GM19099 (cell line): ENCODE results near the gene ST6GALNAC3.

Source experiments
- POLR2A ChIP-seq: IDR thresholded peaks from 3 replicates; pipeline ENCODE4 v1.6.1; 2011; ENCODE audit warnings: low read depth; ENCODE audit not compliant: insufficient read length; ENCODE audit errors: extremely low read depth

Gene ST6GALNAC3

DNA sequence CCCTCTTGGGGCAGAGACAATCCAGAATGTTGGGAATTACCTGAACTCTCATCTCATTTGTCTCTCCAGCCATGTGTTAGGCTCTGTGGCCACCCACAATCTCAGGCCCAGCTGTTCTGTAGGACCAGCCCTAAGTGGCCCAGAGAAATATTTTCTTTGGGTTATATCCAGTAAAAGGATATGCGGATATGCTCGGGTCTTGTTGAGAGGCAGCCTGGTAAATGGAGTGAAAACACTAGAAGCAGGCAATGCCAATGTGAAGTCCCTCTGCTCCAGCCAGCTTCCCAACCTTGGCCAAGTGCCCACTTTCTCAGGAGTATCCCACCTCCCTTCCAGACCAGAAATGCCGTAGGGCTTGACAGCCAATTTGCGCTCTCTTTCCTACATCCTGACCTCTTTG, 192.2 kb downstream of the ST6GALNAC3 start:
- TF ChIP-seq POLR2A: no peak

DNA sequence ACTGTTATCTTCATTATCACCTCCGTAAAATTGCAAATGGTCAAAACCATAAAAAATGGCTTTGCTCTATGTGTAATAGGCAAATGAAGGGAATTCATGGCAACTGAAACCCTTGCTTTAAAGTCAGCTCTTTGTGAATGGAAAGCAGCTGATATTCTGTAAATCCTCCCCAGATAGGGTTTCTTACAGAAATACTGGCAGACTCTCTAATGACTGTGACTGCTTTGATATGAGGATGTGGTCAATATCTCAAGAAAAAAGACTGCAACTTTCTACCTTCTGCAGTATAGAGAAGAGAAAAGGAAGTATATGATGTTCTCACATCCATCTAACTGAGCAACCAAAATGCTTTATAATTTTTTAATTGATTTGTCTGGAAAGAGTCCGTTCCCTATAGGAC, 193.1 kb downstream of the ST6GALNAC3 start:
- TF ChIP-seq POLR2A: no peak

DNA sequence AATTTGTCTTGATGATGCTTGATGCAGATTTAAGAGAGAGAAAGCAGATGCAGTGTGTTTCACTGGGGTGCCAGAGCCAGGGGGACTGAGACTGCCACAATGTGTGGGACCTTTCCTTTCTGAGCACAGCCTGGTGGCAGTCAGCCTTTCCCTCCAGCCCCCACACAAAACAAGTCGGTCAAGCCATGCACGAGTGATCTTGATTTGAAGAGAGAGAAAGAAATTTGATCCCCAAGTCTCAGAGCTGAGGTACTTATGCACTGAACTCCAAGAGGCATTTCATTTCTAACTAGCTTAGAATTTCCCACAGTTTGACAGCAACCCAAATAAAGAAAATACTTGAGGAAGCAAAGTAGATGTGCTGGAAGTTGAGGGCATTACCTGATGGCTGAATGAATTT, 193.8 kb downstream of the ST6GALNAC3 start:
- no peak for TF ChIP-seq POLR2A

DNA sequence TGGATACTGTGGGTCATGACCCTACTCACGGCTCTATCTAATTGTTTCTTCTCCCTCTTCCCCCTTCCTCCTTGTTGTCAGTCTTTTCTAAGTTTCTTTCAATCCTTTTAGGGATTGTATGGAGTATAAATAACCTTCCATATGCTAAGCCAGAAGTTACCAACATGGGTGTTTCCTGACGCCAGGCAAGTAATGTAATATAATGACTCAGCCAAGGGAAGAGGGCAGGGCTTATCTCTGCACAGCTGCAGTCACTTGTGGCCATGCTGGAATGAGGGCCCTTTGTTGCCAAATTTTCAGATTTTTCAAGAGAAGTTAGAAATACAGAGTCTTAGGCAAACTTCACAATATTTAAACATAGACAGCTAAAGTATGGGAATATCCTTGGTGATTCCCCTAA, 194.6 kb downstream of the ST6GALNAC3 start:
- no peak for TF ChIP-seq POLR2A

DNA sequence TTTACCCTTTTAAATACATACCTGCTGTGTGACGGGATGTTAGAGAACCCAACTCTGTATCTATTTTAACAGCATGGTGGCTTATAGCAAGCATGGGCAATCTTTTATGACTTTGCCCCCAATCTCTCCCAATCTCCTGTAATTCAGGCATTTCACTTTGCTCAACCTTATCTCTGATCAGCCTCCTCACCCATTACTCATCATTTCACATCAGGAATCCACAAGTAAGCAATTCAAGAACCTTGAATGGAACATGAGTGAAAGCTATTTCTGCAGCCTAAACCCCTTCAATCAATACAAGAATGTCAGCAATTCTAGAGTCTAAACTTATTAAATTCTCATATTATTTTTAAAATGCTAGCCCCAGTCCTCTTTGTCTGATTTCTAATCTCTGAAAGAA, 199.8 kb downstream of the ST6GALNAC3 start:
- TF ChIP-seq POLR2A: no peak

DNA sequence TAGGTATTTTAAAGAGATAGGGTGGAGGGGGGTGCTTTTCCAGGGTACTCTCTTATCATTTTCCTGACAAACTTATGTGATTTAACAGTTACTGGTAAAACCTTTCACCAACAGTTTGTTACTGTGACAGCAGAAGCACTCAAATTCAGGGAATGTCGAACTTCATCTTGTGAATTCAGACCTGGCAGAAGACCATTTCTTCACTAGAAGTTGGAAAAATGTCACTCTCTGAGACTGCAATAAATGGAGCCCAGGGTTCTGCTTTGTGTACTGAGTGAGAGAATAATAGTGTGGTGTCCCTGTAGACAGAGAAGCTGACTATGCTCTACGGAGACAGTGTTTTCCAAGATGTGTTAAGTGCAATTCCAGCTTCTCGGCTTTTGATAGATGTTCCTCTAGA, 200.2 kb downstream of the ST6GALNAC3 start:
- no peak for TF ChIP-seq POLR2A

DNA sequence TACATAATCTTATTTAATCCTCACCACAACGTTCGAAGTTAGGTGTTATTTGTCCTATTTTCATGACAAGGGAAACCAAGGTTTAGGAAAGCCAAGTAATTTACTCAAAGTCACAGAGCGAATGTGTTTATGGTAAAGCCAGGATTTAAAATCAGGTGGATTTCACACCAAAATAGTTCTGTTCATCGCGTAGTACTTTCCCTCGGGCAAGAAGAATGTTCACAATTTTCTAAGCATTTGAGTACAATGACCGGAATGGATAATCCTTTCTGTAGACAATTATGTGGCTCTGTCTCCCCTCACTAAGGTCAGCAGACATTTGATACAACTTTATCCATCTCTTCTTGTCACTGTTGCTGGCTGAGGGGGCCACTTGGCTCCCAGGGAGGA, 204.2 kb downstream of the ST6GALNAC3 start:
- TF ChIP-seq POLR2A: no peak

DNA sequence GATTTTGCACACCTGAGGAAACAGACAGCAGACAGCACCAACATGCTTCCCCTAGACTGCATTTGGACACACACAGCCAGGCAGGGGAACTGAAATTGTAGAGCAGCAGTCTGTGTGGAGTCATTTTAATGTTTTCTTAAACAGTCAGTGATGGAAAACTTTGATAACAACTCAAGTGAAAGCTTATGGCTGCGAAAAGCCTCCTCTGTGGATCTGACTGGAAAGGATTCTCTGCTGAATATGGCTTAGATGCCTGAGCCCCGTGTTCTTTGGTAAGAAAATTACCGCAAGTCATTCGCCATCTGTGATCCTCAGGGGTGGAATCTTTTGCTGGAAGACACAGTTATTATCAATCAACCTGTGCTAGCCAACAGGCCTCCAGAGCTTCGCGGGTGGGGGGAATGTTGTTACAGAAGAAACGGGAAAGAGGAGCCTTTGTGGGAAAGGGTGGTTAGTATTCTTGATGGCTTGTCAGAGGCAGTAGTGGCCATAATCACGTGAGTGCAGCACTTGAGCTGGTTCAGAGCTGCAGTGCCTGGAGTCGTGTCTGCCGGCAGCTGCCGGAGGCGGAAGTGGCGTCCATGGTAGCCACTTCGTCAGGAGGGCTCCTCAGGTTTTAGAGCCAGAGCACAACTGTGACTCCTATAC, 204.7 kb downstream of the ST6GALNAC3 start:
- TF ChIP-seq POLR2A: no peak

DNA sequence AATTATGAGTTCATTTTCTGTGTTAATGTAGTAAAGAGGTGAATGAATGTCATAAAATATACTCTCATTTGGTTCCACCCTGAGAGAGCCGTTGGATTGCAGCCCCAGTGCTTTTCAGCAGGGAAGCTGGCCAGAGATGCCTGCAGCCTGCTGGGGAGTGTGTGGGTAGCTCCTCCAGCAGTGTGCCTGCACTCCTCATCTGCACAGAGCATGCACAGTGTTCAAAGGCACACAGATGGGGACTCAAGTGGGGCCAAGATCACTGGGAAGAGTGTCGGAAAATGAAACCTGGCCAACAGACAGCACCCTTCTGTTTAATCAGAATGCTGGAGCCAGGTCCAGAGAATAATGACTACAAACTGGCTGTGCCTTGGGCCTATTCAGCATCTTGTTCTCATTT, 206.8 kb downstream of the ST6GALNAC3 start:
- TF ChIP-seq POLR2A: no peak

DNA sequence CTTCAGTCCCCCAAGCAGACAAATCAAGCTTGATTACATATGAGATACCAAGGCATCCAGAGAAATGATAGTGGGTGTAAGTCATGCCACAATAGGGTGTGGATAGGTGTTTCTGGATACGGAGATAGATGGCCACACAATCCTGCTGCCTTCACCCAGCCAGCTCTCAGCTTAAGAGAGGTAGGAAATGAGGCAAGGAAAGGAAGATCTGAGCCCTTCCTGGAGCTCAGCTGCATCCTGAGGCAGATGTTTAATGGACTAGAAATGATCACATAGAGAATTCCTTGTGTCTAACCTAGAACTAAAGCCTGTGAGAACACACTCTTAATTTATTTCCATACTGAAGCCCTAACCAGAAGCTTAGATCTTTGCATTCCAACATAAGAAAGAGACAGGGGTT, 210.3 kb downstream of the ST6GALNAC3 start:
- TF ChIP-seq POLR2A: no peak

DNA sequence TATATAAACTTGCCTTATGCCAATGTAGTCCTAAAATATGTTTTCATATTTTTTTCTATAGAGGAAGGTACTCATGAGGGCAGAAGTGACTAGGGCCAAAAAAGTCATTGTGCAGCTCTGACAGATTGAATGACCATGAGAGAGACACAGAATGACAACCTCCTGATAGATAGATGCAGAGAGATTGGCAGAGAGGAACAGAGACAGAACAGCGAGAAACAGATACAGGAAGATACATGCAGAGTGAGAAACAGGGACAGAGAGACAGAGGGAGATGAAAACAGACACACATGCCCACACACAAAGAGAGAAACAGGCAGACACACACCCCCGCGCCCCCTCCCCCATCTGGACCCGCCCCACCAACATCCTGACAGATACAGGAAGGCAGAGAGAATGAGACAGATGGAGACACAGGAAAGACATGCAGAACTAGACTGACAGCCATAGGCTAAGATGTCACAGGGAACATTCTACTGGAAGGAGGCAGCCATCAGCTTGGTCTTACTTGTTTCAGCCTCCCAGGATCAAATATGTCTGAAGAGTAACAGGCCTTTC, 211.1 kb downstream of the ST6GALNAC3 start:
- TF ChIP-seq POLR2A: no peak

DNA sequence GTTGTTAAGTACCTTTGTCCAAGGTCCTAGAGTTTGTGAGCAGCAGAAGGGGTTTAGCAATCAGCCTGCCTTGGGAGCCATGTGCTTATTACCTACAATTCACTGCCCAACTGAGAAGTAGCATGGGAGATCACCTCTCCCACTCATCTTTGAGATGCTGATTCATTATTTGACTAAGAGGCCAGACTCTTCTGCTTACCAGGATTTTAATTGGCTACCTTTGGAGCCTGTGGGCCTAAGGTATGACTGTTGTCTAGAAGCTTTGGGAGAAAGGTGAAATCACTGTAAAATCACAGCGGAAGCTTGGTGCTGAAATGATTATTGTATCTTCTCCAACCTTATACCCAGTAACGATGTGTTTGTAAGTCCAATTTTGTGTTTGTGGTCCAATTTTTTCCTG, 213.4 kb downstream of the ST6GALNAC3 start:
- no peak for TF ChIP-seq POLR2A

DNA sequence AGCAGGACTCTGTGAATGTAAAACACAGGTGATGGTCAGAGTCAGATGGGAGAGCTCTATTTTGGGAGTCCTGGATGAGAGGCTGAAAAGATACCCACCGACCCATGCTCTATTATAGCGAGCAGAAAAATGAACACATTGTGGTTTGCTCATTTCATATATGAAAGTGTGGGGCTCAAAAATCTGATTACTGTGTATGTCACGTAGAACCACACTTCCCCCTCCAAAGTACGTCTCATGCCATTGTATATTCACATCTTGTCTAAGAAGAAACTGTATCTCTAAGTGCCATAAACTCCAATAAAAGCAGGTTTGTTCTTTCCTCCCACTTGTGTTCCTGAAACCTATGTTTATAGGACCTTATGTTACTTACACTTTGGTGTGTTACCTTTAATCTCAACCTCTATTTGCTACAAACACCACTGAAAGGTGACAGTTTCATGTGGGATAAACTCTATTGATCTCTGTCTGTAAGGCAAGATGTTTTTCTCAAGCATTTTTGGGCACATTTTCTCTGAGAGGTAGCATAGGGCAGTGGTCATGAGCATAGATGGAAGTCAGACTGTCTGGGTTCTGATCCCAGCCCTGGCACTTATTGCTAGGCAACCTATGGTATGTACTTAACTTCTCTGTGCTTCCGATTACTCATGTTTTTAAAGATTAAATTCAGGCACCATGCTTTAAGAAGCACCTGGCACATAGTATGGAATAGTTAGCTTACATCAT, 214.4 kb downstream of the ST6GALNAC3 start:
- no peak for TF ChIP-seq POLR2A

DNA sequence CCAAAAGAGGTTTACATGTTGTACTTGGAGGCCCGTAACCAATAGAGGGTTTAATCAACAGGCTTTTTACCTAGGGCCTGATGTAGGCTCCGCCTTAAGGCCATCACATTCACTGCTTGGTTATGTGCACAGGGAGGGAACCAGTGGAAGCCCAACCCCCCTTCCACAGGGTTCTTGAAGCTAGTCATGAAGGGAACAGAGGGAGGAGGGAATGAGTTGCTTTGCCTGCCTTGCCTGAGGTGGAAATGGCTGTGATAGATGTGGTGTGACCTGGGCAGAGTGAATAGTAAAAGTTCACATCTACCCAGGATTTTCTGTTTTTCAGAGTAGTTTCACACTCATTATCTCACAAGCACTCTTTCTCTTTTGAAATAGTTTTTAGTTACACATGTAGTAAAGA, 215.1 kb downstream of the ST6GALNAC3 start:
- no peak for TF ChIP-seq POLR2A

DNA sequence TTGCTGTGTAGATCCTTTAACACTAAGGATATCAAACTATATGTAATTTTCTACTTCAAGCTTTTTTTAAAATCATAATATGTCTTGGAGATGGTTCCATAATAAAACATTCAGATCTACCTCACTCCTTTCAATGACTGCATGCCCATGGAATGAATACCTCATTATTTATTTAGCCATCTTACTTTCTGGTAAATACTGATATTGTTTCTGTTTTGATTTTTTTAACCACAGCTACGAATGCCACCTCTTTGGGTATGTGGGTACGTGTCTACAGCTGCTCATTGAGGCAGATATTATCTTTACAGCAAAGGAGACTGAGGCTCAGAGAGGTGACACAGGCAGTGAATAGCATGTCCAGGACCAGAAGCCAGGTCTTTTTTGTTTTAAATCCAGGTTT, 215.7 kb downstream of the ST6GALNAC3 start:
- no peak for TF ChIP-seq POLR2A

DNA sequence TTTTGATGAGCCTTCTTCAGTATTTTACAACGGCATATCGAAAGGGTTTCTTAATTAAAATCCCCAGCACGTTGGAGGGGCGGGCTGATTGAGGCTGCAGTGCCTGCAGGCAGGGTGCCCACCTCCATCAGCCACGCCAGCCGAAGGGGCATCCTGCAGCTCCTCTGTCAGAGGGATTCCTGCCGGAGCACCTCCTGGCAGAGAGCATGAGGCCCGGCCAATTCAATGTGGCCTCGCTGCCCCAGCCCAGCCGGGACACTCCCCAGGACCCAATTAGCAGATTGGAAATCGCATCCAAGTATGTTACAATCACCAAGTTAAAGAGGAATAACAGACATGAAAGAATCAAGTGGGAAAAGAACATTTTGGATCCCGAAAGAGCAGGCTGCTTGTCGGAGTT, 216.6 kb downstream of the ST6GALNAC3 start:
- no peak for TF ChIP-seq POLR2A

DNA sequence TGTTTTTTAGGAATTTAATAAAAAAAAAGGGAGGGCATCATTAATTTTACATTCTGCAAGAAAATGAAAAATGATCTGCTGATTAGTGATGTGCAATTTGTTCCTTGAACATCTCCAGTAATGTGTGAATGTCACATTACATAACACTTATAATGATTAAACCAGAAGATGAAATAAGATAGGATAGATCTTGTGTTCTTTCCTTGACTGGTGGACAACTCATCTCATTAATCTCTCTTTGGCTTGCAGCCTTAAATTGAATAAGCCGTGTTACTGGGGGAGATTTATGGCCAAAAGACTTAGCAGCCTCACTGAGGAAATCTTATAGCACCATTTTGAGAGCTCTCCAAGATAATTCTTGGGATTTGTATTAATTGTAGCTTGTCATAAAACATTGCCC, 217.2 kb downstream of the ST6GALNAC3 start:
- no peak for TF ChIP-seq POLR2A

DNA sequence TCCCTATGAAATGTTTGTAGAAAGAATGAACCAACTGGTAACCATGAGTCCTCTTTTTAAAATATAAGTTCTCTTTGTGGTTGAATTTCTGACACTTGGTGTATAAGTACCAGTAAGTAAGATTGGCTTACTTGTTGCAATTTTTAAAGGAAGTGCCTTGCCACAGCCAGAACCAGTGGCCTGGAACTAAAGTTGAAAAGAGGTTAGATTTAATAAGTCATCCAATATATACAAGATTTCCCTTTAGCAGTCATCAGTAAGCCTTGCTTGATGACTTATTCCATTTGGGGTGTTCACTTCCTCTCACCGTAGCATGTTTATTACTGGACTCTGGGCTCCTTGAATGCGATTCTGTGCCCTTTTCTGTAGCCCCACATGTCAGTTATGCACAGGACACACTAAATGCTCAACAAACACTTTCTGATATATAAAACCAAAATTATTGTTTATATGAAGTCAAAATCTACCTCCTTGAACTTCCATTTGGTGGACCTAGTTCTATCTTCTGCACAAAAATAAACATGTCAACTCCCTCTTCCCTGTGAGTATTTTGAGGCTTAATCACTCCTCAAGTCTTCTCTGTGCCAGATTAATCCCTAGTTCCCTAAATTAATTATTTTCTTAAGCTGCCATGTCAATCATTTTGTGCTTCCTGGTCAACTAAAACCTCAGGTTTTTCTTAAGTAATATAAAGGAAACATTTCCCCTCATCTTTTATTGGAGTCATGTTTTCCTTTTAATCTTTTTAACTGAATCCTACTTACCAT, 218.1 kb downstream of the ST6GALNAC3 start:
- no peak for TF ChIP-seq POLR2A
